Measurements from ENCODE around the gene NMNAT1.
A peak's percentile ranks its signal among the peaks of the same experiment; 100 is the strongest.
"Not testable (repeated sequence)": the region's sequence is repeated elsewhere in the genome, so short reads cannot be mapped to it uniquely, and the experiment has no call there.

Gene NMNAT1

GRCh38 chr1:9910076-9910422, 33.2 kb upstream of the NMNAT1 start, which contains the start of gene CTNNBIP1:
Gene CTNNBIP1, minus strand, starts transcription at chr1:9910269. Its CDS starts 38,205 bp downstream, at chr1:9872064.
- CTCF ChIA-PET, result interaction anchor here (1.1 kb wide), 1 partner anchor 35 kb away, joined by 4 read pairs; no protein-coding TSS in a partner anchor
- Mint-ChIP-seq H3K4me1 (peaks cover 32% of the 10 kb centered on the region), H3K27ac (peak within 1 kb of the TSS; percentile 99), H3K27me3 (peaks cover 4% of the 10 kb centered on the region), H3K36me3 (no peaks in the 10 kb centered on the region), H3K4me3 (peak within 1 kb of the TSS; percentile 91), H3K9me3 (no peaks in the 10 kb centered on the region)
- no peak for DNase-seq

GRCh38 chr1:9910423-9911178, 32.7 kb upstream of the NMNAT1 start:
- H3K27ac Mint-ChIP-seq, result peak overlapping the region; percentile 99
- peak; percentile 100 for DNase-seq
- H3K36me3 Mint-ChIP-seq, result no peaks in the 10 kb centered on the region
- CTCF ChIA-PET, result interaction anchor here (0.7 to 1.1 kb wide), 4 partner anchors 31 to 318 kb away, joined by 3 to 4 read pairs (median 3); no protein-coding TSS in a partner anchor
- peaks cover 30% of the 10 kb centered on the region for H3K4me1 Mint-ChIP-seq
- H3K27me3 Mint-ChIP-seq, result peaks cover 4% of the 10 kb centered on the region
- no peaks in the 10 kb centered on the region for H3K9me3 Mint-ChIP-seq
- H3K4me3 Mint-ChIP-seq, result peak overlapping the region; percentile 91

GRCh38 chr1:9912264-9912936, 30.9 kb upstream of the NMNAT1 start:
- DNase-seq, result no peak
- CTCF ChIA-PET, result interaction anchor here (0.8 to 2.2 kb wide), 4 partner anchors 8 to 854 kb away, joined by 3 to 6 read pairs (median 4); no protein-coding TSS in a partner anchor
- Mint-ChIP-seq H3K36me3 (no peaks in the 10 kb centered on the region), H3K9me3 (no peaks in the 10 kb centered on the region), H3K4me1 (peaks cover 30% of the 10 kb centered on the region), H3K4me3 (peak overlapping the region; percentile 0), H3K27me3 (peaks cover 8% of the 10 kb centered on the region), H3K27ac (peak overlapping the region; percentile 50)

GRCh38 chr1:9914610-9914937, 28.7 kb upstream of the NMNAT1 start:
- H3K4me1 Mint-ChIP-seq, result peaks cover 13% of the 10 kb centered on the region
- no peak overlapping the region for H3K4me3 Mint-ChIP-seq
- no peak overlapping the region for H3K27ac Mint-ChIP-seq
- CTCF ChIA-PET, result interaction anchor here (0.8 to 3.1 kb wide), 3 partner anchors 39 to 130 kb away, joined by 3 to 21 read pairs (median 6); no protein-coding TSS in a partner anchor
- H3K27me3 Mint-ChIP-seq, result peaks cover 7% of the 10 kb centered on the region
- no peaks in the 10 kb centered on the region for H3K9me3 Mint-ChIP-seq
- no peak for DNase-seq
- no peaks in the 10 kb centered on the region for H3K36me3 Mint-ChIP-seq

- CTCF ChIA-PET, result interaction anchor here (0.8 to 1.2 kb wide), 2 partner anchors 33 to 35 kb away, joined by 3 read pairs; no protein-coding TSS in a partner anchor
- no peaks in the 10 kb centered on the region for H3K9me3 Mint-ChIP-seq
- H3K4me1 Mint-ChIP-seq, result peaks cover 5% of the 10 kb centered on the region
- no peak overlapping the region for H3K4me3 Mint-ChIP-seq
- no peaks in the 10 kb centered on the region for H3K36me3 Mint-ChIP-seq
- no peak for DNase-seq
- peaks cover 7% of the 10 kb centered on the region for H3K27me3 Mint-ChIP-seq
- H3K27ac Mint-ChIP-seq, result no peak overlapping the region
These were observed 26.8 kb upstream of the NMNAT1 start for GRCh38 chr1:9916452-9916851.

- H3K27ac Mint-ChIP-seq, H3K36me3 Mint-ChIP-seq, H3K27me3 Mint-ChIP-seq, H3K4me3 Mint-ChIP-seq, H3K4me1 Mint-ChIP-seq, DNase-seq, H3K9me3 Mint-ChIP-seq, CTCF ChIA-PET: not testable (repeated sequence)
These were observed 25.8 kb upstream of the NMNAT1 start for GRCh38 chr1:9917495-9917894.

- Mint-ChIP-seq H3K27ac (no peak overlapping the region), H3K4me3 (no peak overlapping the region), H3K36me3 (no peaks in the 10 kb centered on the region), H3K4me1 (no peaks in the 10 kb centered on the region), H3K9me3 (no peaks in the 10 kb centered on the region), H3K27me3 (peaks cover 7% of the 10 kb centered on the region)
- CTCF ChIA-PET, result no interaction called here
- no peak for DNase-seq
These were observed 25.4 kb upstream of the NMNAT1 start for GRCh38 chr1:9917901-9918300.

GRCh38 chr1:9920606-9921005, 22.7 kb upstream of the NMNAT1 start:
- no peaks in the 10 kb centered on the region for H3K4me1 Mint-ChIP-seq
- no peak overlapping the region for H3K27ac Mint-ChIP-seq
- no peak for DNase-seq
- no peaks in the 10 kb centered on the region for H3K36me3 Mint-ChIP-seq
- CTCF ChIA-PET, result no interaction called here
- no peaks in the 10 kb centered on the region for H3K9me3 Mint-ChIP-seq
- H3K27me3 Mint-ChIP-seq, result peaks cover 7% of the 10 kb centered on the region
- H3K4me3 Mint-ChIP-seq, result no peak overlapping the region

- DNase-seq, result no peak
- H3K27ac Mint-ChIP-seq, result no peak overlapping the region
- CTCF ChIA-PET, result no interaction called here
- no peaks in the 10 kb centered on the region for H3K36me3 Mint-ChIP-seq
- H3K9me3 Mint-ChIP-seq, result no peaks in the 10 kb centered on the region
- H3K4me1 Mint-ChIP-seq, result no peaks in the 10 kb centered on the region
- peaks cover 3% of the 10 kb centered on the region for H3K27me3 Mint-ChIP-seq
- H3K4me3 Mint-ChIP-seq, result no peak overlapping the region
These were observed 20.9 kb upstream of the NMNAT1 start for GRCh38 chr1:9922342-9922741.

- Mint-ChIP-seq H3K4me1 (no peaks in the 10 kb centered on the region), H3K36me3 (peaks cover 3% of the 10 kb centered on the region), H3K27me3 (no peaks in the 10 kb centered on the region), H3K9me3 (no peaks in the 10 kb centered on the region), H3K27ac (no peak overlapping the region), H3K4me3 (no peak overlapping the region)
- CTCF ChIA-PET, result no interaction called here
- no peak for DNase-seq
These were observed 16.0 kb upstream of the NMNAT1 start for GRCh38 chr1:9927259-9927658.

- CTCF ChIA-PET, result no interaction called here
- no peak overlapping the region for H3K4me3 Mint-ChIP-seq
- peaks cover 13% of the 10 kb centered on the region for H3K36me3 Mint-ChIP-seq
- no peaks in the 10 kb centered on the region for H3K4me1 Mint-ChIP-seq
- H3K27ac Mint-ChIP-seq, result no peak overlapping the region
- no peak for DNase-seq
- H3K27me3 Mint-ChIP-seq, result no peaks in the 10 kb centered on the region
- no peaks in the 10 kb centered on the region for H3K9me3 Mint-ChIP-seq
These were observed 13.6 kb upstream of the NMNAT1 start for GRCh38 chr1:9929431-9930385.

- Mint-ChIP-seq H3K9me3 (no peaks in the 10 kb centered on the region), H3K27ac (peak overlapping the region; percentile 87), H3K36me3 (peaks cover 15% of the 10 kb centered on the region), H3K4me3 (peak overlapping the region; percentile 98), H3K27me3 (no peaks in the 10 kb centered on the region), H3K4me1 (peaks cover 19% of the 10 kb centered on the region)
- peak; percentile 46 for DNase-seq
- CTCF ChIA-PET, result interaction anchor here (1.3 to 4.5 kb wide), 4 partner anchors 8 to 74 kb away, joined by 3 to 24 read pairs (median 4); no protein-coding TSS in a partner anchor
These were observed 806 bp upstream of the NMNAT1 start for GRCh38 chr1:9942399-9942938.

- Mint-ChIP-seq H3K4me3 (no peak overlapping the region), H3K4me1 (peaks cover 26% of the 10 kb centered on the region), H3K36me3 (peaks cover 8% of the 10 kb centered on the region), H3K9me3 (no peaks in the 10 kb centered on the region), H3K27me3 (no peaks in the 10 kb centered on the region), H3K27ac (no peak overlapping the region)
- no peak for DNase-seq
- CTCF ChIA-PET, result no interaction called here
These were observed 3.0 kb downstream of the NMNAT1 start for GRCh38 chr1:9946315-9946714.

GRCh38 chr1:9957726-9958125, 14.5 kb downstream of the NMNAT1 start:
- no peaks in the 10 kb centered on the region for H3K36me3 Mint-ChIP-seq
- no peak overlapping the region for H3K4me3 Mint-ChIP-seq
- H3K27ac Mint-ChIP-seq, result no peak overlapping the region
- no peak for DNase-seq
- no peaks in the 10 kb centered on the region for H3K4me1 Mint-ChIP-seq
- H3K27me3 Mint-ChIP-seq, result no peaks in the 10 kb centered on the region
- H3K9me3 Mint-ChIP-seq, result no peaks in the 10 kb centered on the region
- CTCF ChIA-PET, result no interaction called here

All from activated naive CD4-positive, alpha-beta T cell treated with anti-CD3 and anti-CD28 coated beads, Interleukin-2, amount 10 ng/mL, durations not matched to agents 7 days and 5 days (primary cell).